Fibroblast of lung (primary cell): ENCODE measurements around the gene ABCC5.

Experiments used
- CTCF ChIP-seq, 2 donors: IDR thresholded peaks in 1 of 2; conservative IDR thresholded peaks in 1 of 2; 1 replicate in 1 of 2; 2 replicates in 1 of 2; pipeline ENCODE4 v1.5.1; 2011 to 2012; ENCODE audit warnings: low read length in 2 of 2, control low read depth in 1 of 2, inconsistent platforms in 1 of 2, low read depth in 1 of 2, mild to moderate bottlenecking in 1 of 2
- EZH2 ChIP-seq: IDR thresholded peaks from 2 replicates; pipeline ENCODE4 v1.5.1; 2012; ENCODE audit warnings: low read length, control low read depth, mild to moderate bottlenecking; ENCODE audit errors: missing control alignments

GRCh38 chr3:183933160-183933559, 84.5 kb downstream of the ABCC5 start:
- TF ChIP-seq CTCF (conservative IDR thresholded peaks at IDR 0.05 in 1 of 2, IDR thresholded peaks at IDR 0.05 in 1 of 2; ENCODE audit: low read depth in 1 of 2, low read length in 2 of 2) (no peak), EZH2 (no peak)
